GM21515 (cell line): ENCODE measurements around the gene RXFP1.

ENCODE experiments used
- ATAC-seq: cut with Tn5 transposase; IDR thresholded peaks from one replicate; pipeline ENCODE4 v1.9.1; 2021; ENCODE audit not compliant: unreplicated experiment

RXFP1 gene

DNA sequence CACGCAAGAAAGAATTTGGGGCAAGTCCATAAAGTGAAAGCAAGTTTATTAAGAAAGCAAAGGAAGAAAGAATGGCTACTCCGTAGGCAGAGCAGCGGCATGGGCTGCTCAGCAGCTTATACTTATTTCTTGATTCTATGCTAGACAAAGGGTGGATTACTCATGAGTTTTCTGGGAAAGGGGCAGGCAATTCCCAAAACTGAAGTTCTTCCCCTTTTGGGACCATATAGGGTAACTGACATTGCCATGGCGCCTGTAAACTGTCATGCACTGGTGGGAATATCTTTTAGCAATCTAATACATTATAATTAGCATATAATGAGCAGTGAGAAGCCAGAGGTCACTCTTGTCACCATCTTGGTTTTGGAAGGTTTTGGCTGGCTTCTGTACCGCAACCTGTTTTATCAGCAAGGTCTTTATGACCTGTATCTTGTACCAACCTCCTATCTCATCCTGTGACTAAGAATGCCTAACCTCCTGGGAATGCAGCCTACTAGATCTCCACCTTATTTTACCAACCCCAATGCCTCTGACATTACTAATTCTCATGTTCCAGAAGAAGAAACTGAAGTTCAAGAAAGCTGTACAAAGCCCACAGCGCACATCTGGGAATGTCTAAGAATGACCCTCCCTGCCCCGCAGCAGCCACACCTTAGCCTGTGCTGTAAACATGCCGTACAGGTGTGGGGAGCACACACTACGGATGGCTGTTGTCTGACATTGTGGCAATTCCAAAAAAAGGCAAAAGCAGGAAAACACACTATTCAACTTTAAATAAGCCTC is 18.6 kb downstream of the RXFP1 start:
- ATAC-seq = no peak

DNA sequence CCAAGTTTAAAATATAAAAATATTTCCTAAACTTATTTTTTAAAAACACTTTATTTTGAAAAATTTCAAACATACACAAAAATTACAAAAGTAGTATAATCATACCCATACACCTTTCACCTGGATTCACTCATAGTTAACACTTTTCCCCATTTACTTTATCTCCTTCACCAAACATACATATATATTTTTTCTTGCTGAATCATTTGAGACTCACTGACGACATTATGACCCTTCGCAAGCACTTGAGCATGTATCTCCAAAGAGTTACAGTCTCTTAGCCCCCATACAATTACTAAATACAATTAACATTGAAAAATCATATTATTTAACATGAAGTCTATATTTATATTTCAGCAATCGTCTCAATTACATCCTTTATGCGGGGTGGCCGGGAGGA is 19.8 kb downstream of the RXFP1 start:
- ATAC-seq = no peak

DNA sequence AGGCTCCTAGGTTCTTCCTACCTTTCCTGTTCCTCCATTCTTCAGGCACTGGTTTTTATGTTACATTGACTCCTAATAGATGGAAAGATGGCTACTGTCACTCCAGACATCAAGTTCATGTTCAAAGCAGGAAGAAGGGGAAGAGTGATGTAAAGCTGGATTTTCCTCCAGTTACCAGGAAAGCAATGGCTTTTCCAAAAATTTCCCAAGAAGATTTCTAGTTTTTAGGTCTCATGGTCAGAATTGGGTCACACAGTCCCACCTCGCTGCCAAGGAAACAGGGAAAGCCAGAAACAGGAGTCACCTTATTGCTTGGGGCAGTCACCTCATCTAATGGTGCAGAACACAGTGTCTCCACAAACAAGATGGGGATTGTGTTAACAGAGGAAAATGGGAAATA is 21.5 kb downstream of the RXFP1 start:
- ATAC-seq = no peak

DNA sequence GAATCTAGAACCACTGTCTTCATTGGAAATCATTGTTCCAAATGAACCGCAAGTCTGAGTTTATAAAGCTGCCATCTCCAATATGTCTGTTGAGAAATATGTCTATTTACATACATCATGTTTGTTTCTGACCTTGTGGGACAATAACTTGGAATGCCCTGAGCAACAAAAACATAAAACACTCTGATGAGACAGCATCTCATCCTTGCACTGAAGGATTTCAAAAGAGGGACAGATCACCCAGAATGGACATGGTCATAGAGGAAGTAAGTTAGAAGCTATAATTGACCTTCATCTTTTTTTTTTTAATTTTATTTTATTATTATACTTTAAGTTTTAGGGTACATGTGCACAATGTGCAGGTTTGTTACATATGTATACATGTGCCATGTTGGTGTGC is 22.5 kb downstream of the RXFP1 start:
- no peak for ATAC-seq

DNA sequence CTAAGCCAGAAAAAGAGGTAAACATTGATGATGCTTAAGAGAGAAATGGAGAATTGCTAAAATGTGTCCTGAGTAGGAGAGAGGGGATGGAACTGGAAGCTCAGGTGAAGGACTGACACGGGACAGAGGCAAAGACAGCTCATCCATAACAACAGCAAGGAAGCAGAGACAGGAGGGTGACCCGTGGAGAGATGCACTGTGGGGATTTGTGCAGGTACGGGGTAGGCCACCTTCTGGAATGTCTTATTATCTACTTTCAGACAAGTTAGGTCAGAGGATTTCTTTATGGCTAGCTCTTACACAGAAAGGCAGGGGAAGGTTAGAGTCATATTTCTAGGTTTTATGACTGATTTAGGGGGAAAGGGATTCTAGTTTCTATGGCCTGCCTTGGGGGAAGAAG is 31.7 kb downstream of the RXFP1 start:
- no peak for ATAC-seq

DNA sequence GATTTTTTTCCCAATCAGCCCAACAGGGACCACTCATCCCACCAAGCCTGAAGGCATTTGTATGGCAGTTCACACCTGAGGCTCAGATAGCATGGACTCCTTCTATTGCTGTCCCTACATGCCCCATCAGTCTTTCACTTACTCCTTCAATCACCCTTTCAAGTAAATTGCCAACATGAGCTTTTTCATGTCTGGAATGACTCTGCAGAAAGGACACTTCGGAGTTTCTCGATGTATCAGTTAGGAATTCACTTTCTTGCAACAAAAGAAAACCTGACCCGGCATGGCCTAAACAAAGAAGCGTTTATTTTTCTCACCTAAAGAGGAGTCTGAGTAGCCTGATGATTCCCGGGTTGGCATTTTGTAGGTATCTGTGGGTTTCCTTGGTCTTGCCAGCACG is 38.6 kb downstream of the RXFP1 start:
- ATAC-seq = no peak

DNA sequence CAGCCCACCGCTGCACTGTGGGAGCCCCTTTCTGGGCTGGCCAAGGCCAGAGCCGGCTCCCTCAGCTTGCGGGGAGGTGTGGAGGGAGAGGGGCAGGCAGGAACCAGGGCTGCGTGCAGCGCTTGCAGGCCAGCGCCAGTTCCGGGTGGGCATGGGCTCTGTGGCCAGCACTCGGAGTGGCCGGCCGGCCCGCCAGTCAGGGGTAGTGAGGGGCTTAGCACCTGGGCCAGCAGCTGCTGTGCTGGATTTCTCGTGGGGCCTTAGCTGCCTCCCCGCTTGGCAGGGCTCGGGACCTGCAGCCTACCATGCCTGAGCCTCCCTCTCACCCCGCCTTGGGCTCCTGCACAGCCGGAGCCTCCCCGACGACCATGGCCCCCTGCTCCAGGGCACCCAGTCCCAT is 45.2 kb downstream of the RXFP1 start:
- ATAC-seq = no peak

DNA sequence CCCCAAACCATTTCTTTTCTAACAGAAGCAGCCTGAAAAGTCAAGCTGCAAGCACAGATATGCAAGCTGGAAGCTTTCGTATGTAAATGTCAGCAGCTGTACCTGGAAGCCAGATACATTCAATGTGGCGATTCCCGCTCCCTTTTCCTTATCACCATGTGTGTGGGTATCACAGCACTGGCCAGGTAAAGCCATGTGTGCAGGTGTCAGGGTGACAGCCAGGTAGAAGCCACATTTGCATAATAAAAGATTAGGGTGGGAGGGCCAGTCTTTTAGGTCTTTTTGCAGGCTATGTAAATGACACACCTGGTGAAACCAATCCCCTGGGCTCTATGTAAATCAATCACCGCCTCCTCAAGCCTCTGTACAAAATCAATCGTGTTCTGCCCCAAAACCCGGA is 50.1 kb downstream of the RXFP1 start:
- ATAC-seq = no peak

DNA sequence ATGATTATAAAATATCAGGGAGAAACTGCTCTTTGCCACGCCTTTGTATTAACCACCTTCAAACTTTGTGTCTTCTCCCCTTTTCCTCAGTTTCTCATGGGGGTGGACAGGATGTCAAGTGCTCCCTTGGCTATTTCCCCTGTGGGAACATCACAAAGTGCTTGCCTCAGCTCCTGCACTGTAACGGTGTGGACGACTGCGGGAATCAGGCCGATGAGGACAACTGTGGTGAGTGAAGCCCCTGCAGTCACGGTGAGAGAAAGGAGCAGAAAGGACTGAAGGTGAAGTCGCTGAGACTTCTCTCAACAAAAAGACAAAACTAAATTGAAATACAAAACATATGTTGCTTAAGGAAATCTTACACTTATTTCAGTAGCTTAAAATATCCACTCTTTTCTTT is 50.9 kb downstream of the RXFP1 start:
- ATAC-seq = no peak

DNA sequence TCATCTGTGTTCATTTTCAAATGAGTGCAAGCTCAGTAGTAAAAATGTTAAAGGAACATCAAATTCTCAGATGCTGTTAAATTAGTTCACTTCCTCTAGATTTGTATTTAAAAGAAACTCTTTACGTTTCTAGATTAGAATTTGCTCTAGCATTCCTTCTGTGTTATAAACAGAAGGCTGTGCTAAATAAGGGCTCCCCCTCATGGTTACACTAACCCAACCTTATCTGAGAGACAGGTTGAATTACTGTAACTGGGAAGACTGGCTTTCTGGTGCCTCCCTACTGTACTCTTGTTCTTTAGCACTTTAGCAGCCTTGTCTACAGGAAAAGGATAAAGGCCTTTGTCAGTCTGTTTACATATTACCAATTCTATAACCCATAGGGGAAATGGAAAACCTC is 56.8 kb downstream of the RXFP1 start:
- no peak for ATAC-seq

DNA sequence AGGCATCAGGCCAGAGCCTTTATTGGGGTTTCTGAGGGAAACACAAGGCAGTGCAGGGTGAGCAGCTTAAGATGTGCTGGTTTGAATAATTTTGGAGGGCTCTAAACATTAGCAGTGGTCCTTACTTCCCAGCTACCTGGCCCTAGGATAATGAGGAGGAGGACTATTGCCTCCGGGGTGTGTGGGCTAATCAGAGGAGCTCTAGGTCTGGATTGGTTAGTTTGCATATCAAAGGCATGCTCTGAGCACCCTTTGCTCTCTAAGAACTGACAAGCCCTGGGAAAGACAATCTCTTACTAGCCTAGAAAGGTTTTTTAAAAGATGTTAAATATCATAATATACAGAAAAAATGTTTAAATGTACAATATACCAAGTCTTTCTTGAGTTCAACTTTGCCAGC is 58.4 kb downstream of the RXFP1 start:
- no peak for ATAC-seq

DNA sequence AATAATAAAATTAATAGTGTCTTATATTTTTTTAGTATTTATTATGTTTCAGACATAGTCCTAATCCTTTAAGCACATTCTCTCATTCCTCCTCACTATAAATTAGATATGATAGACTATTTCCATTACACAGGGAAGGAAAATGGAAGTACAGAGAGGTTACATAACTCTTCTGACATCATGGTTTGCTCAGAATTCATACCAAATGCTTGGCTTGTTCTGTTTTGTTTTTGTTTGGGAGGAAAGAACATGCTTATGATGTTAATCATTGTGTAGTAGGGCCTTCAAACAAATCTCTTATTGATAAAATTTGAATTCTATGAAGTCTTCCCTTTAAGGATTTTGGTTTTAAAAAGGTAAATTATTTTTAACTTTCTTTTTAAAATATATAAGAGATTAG is 59.5 kb downstream of the RXFP1 start:
- ATAC-seq = no peak

DNA sequence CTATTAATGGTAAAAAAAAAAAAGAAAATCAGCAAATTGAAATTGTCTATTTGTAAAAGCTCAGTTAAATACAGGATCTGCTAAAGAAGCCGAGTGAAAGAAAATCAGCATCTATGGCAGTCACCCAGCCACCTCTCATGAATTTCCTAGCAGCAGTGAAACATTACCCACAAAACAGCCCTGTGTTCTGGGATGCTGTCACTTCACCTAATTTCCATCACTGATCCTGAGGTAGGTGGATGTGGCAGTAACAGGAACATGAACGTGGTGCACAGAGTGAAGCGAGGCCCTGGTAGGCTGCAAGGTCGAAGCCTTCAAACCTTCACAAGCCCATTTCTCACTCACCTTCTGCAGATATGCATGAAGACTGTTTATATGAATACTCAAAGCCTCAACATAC is 65.2 kb downstream of the RXFP1 start:
- no peak for ATAC-seq

DNA sequence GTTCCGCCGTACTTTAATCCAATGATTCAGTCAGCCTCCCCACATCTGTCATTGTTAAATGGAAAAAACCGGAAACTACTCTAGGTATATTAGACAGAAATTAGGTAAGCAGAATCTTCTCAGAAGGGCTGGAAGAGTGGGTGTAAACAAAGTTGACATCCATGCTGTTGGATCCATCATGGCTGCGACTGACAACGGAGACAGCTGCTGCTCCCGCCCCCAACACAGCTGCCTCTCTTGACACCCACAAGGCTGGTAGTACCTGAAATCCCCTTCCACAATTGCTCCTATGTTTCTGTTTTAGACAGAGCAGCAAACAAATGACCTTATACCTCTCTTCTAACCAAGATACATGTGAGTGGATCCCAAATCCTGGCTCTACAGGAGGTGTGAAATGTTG is 66.6 kb downstream of the RXFP1 start:
- no peak for ATAC-seq

DNA sequence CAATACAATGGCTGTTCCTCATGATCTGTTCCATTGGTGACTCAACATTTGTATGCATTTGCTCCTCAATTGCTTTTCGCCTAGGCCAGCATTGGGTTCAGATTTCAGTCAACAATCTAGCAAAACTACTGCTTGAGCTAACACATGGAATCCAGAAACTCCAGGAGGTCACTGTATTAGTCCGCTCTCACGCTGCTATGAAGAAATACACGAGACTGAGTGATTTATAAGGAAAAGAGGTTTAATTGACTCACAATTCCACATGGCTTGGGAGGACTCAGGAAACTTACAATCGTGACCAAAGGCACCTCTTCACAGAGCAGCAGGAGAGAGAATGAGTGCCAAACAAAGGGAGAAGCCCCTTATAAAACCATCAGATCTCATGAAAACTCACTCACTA is 67.1 kb downstream of the RXFP1 start:
- no peak for ATAC-seq

DNA sequence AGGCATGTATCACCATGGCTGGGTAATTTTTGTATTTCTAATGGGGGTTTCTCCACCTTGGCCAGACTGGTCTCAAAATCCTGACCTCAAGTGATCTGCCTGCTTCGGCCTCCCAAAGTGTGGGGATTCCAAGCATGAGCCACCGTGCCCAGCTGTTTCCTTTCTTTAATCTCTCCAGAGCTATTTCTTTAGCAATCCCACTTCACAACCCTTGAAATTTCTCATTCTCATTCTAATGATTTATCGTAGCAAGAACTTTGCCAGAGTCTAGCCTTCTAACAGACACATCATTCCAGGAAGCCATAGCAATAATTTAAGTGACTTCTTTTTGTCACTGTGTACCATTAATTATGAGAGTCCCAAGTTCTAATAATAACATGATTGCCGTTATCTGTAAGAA is 68.6 kb downstream of the RXFP1 start:
- no peak for ATAC-seq

DNA sequence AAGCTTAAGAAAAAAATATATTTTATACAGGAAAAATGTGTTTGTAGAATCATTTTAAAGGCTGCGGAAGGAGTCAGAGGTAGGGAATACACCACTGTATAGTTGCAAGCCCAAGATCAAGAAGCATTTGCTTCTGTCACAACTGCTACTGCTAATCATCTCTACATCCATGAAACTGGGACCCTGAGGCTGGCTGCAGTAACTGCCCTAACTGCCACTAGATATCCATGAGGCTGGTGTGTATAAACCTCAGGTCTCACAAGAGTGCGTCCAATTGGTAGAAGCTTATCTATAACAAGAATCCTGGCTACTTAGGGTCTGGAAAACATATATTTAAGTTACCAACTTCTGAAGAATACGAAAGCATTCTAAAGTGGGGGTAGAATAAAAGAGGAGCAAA is 69.1 kb downstream of the RXFP1 start:
- no peak for ATAC-seq

DNA sequence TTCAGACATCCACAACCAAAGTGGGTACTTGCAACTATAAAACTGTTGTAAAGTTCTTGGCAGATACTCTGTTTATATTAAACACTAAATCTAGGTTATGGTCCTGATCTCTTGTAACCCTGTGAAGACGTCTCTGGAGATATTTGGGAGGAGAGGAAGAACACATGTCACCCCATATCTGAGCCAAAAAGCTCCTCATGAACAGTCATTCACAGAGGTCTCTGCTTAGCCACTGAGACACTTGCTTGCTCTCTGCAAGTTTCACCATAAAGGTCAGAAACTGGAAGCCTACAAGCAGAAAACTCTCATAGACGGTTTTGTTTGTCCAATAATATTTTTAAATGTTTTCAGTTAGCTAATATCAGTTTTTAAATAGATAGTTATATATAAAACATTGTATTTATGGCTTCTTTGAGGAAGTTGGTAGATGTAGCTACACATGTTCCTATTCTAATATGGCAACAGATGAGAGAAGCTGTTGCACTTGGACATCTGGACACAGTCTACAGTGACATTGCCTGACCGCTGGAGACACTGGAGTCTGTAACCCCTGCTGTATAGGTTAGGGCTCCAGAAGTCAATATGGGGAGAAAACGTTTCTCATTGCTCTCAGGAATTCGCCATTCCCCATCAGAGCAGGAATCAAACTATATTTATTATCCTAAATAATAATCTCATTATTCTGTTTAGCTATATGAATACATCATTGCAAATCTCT is 76.4 kb downstream of the RXFP1 start:
- no peak for ATAC-seq

DNA sequence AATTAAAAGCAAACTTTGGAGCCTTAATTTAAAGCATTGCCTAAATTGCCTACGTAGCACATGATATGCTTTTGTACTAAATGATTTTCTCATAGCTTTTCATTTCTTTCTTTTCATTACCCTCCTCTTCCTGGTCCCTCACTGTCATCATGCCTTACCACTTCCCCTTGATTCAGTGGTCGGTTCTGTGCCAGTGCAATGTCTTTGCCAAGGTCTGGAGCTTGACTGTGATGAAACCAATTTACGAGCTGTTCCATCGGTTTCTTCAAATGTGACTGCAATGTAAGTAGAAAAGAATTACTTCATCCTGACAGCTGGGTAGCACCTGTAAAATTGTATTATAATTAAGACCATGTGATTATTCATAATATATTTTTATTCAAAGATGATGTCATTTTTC is 77.5 kb downstream of the RXFP1 start:
- no peak for ATAC-seq

DNA sequence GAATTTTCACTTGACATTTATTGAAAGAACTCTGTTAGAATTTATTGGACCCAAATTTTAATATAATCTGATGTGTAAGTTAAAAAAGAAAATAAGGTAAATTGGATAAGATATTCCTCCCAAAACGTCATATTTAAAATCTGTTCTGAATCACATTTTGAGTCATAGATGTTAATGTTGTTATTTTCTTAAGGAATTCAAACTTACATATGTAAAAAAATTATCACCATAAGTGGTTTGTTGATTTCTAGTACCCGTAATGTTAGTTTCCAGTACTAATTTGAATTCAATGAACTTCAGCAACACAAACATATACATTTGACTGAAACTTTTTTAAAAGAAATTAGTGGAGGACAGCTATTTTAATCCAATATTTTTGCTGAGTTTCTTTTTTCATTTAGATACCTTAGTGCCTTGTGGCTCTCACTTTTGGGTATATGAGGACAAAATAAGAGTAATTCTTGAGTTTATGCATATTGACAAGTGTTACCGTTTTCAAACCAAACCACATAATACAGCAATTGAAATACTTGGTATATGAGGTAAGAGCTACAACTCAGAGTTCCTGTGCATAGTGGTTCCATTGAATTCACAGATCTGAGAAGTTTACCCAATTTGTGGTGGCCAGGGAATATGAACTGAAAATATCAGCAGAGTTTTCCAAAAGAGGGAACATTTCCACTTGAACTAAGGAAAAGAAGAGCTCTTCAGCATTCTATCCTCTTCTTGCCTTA is 78.2 kb downstream of the RXFP1 start:
- no peak for ATAC-seq

DNA sequence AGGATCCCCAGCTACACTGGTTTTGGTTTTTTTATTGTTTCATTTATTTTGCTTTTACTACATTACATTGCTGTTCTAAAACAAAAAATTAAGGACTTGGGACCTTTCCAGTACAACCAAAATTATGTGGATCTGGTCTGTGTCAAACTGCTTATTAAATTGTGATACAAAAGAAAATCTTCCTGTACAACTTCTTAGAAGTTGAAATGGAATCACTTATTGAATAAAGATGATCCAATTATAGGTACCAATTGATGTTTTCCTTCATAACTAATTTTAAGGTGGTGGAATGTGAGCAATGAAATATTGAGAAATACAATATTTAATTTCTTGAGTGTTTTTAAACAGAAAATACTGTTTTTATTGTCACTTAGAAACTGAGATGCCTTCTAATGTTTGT is 82.7 kb downstream of the RXFP1 start:
- ATAC-seq = no peak

DNA sequence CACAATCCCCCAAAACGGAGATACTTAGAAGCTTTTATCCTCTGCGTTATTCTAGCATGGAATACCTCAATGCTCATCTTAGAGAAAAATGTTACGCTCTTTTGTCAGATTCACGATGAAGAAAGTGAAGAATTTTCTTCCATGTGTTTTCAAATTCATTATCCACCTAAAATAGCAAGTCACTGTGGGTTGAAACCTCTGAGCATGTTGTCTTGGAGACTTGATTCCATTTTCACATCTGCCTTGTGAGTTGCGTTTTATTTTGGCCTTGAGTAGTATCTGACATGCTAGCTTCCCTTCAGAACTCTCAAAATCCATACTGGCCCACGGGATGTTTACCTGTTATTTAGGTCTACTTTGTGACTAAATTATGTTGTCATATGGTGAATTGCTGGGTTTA is 83.7 kb downstream of the RXFP1 start:
- no peak for ATAC-seq
